Liver (tissue), 3 donors: ENCODE results near the gene CCDC137.

Experiments
- EGR1 ChIP-seq, 2 donors: IDR thresholded peaks; 2 replicates each; pipeline ENCODE4 v1.6.1; 2016 to 2018; ENCODE audit warnings: antibody characterized with exemption in 2 of 2, low read depth in 2 of 2
- SP1 ChIP-seq: IDR thresholded peaks from 2 replicates; pipeline ENCODE4 v1.6.1; 2018; ENCODE audit warnings: antibody characterized with exemption, mild to moderate bottlenecking
- TF ChIP-seq, protein P1 (sequence below): fragments of 150-350 bp; IDR thresholded peaks from 2 replicates; pipeline ENCODE4 v1.5.1; 2017; ENCODE audit warnings: improper control_type of control experiment, low read depth, low read length; ENCODE audit not compliant: missing input control
- TF ChIP-seq, protein P2 (sequence below): IDR thresholded peaks from 2 replicates; pipeline ENCODE4 v1.6.1; 2016; ENCODE audit warnings: antibody characterized with exemption
- donor health status: healthy.
- donor health status: healthy.

GRCh38 chr17:81631482-81631881 lies 35.1 kb upstream of the CCDC137 start:
- TF ChIP-seq, protein P1, sequence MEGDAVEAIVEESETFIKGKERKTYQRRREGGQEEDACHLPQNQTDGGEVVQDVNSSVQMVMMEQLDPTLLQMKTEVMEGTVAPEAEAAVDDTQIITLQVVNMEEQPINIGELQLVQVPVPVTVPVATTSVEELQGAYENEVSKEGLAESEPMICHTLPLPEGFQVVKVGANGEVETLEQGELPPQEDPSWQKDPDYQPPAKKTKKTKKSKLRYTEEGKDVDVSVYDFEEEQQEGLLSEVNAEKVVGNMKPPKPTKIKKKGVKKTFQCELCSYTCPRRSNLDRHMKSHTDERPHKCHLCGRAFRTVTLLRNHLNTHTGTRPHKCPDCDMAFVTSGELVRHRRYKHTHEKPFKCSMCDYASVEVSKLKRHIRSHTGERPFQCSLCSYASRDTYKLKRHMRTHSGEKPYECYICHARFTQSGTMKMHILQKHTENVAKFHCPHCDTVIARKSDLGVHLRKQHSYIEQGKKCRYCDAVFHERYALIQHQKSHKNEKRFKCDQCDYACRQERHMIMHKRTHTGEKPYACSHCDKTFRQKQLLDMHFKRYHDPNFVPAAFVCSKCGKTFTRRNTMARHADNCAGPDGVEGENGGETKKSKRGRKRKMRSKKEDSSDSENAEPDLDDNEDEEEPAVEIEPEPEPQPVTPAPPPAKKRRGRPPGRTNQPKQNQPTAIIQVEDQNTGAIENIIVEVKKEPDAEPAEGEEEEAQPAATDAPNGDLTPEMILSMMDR: no peak
- TF ChIP-seq, protein P2, sequence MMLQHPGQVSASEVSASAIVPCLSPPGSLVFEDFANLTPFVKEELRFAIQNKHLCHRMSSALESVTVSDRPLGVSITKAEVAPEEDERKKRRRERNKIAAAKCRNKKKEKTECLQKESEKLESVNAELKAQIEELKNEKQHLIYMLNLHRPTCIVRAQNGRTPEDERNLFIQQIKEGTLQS: no peak
- TF ChIP-seq EGR1 (IDR thresholded peaks at IDR 0.05; ENCODE audit: low read depth in 2 of 2): no peak
- no peak for TF ChIP-seq SP1
